HG03025 (cell line): ENCODE measurements around the gene NFIL3.
A peak's percentile ranks its signal among the peaks of the same experiment; 100 is the strongest.

Experiments
- ATAC-seq: cut with Tn5 transposase; IDR thresholded peaks from one replicate; pipeline ENCODE4 v1.9.1; 2021; ENCODE audit warnings: mild to moderate bottlenecking, moderate library complexity; ENCODE audit not compliant: unreplicated experiment, low FRiP score

The NFIL3 gene

GRCh38 chr9:91422758-91423711 is 597 bp downstream of the NFIL3 start:
- peak; percentile 31 for ATAC-seq

- no peak for ATAC-seq
These were observed 1.5 kb downstream of the NFIL3 start for GRCh38 chr9:91421971-91422757.

GRCh38 chr9:91421128-91421765 is 2.4 kb downstream of the NFIL3 start:
- ATAC-seq: no peak

- no peak for ATAC-seq
These were observed 3.0 kb downstream of the NFIL3 start for GRCh38 chr9:91420501-91421127.

GRCh38 chr9:91419222-91420191 is 4.1 kb downstream of the NFIL3 start:
- ATAC-seq: no peak

GRCh38 chr9:91418215-91418610 is 5.4 kb downstream of the NFIL3 start:
- ATAC-seq: no peak

GRCh38 chr9:91417602-91418214 is 5.9 kb downstream of the NFIL3 start:
- ATAC-seq: no peak

GRCh38 chr9:91416096-91416712 is 7.4 kb downstream of the NFIL3 start:
- ATAC-seq: no peak

- ATAC-seq: peak; percentile 87
These were observed 8.3 kb downstream of the NFIL3 start for GRCh38 chr9:91415290-91415689.

GRCh38 chr9:91412941-91413340 is 10.7 kb downstream of the NFIL3 start:
- ATAC-seq: no peak

GRCh38 chr9:91411096-91411771 is 12.4 kb downstream of the NFIL3 start:
- no peak for ATAC-seq

GRCh38 chr9:91410161-91410560 is 13.5 kb downstream of the NFIL3 start:
- no peak for ATAC-seq

- no peak for ATAC-seq
These were observed 15.2 kb downstream of the NFIL3 start for GRCh38 chr9:91408475-91408874.

GRCh38 chr9:91407580-91408318 is 15.9 kb downstream of the NFIL3 start:
- no peak for ATAC-seq

GRCh38 chr9:91405343-91406077 is 18.1 kb downstream of the NFIL3 start:
- no peak for ATAC-seq

GRCh38 chr9:91403665-91404543 is 19.7 kb downstream of the NFIL3 start:
- ATAC-seq: no peak
